ENCODE results near the gene PTP4A2.
"Not testable (repeated sequence)": the region's sequence is repeated elsewhere in the genome, so short reads cannot be mapped to it uniquely, and the experiment has no call there.

PTP4A2 gene

GRCh38 chr1:31949862-31950261 is 11.7 kb upstream of the PTP4A2 start:
- DNase-seq (ENCODE audit: low spot score), result no peak

GRCh38 chr1:31945677-31946076 is 7.5 kb upstream of the PTP4A2 start:
- not testable (repeated sequence) for DNase-seq (ENCODE audit: low spot score)

- DNase-seq (ENCODE audit: low spot score), result peak; percentile 49
Measured at GRCh38 chr1:31944205-31945089, 6.3 kb upstream of the PTP4A2 start.

- DNase-seq (ENCODE audit: low spot score), result no peak
Measured at GRCh38 chr1:31943546-31944184, 5.5 kb upstream of the PTP4A2 start.

GRCh38 chr1:31942061-31942460 is 3.9 kb upstream of the PTP4A2 start:
- DNase-seq (ENCODE audit: low spot score), result not testable (repeated sequence)

GRCh38 chr1:31939484-31940329 is 1.5 kb upstream of the PTP4A2 start:
- DNase-seq (ENCODE audit: low spot score), result no peak

GRCh38 chr1:31937300-31938183 is 626 bp downstream of the PTP4A2 start:
- DNase-seq (ENCODE audit: low spot score), result peak; percentile 83

GRCh38 chr1:31936981-31937299 is 1.2 kb downstream of the PTP4A2 start:
- no peak for DNase-seq (ENCODE audit: low spot score)

- DNase-seq (ENCODE audit: low spot score), result peak; percentile 75
Measured at GRCh38 chr1:31936278-31936980, 1.7 kb downstream of the PTP4A2 start.

- DNase-seq (ENCODE audit: low spot score), result peak; percentile 41
Measured at GRCh38 chr1:31934706-31935629, 3.2 kb downstream of the PTP4A2 start.

GRCh38 chr1:31932491-31933316 is 5.5 kb downstream of the PTP4A2 start:
- no peak for DNase-seq (ENCODE audit: low spot score)

GRCh38 chr1:31931593-31932225 is 6.5 kb downstream of the PTP4A2 start:
- peak; percentile 74 for DNase-seq (ENCODE audit: low spot score)

- peak; percentile 34 for DNase-seq (ENCODE audit: low spot score)
Measured at GRCh38 chr1:31930836-31931592, 7.2 kb downstream of the PTP4A2 start.

- no peak for DNase-seq (ENCODE audit: low spot score)
Measured at GRCh38 chr1:31927661-31927980, 10.5 kb downstream of the PTP4A2 start.

GRCh38 chr1:31926853-31927660 is 11.1 kb downstream of the PTP4A2 start:
- peak; percentile 90 for DNase-seq (ENCODE audit: low spot score)

GRCh38 chr1:31926252-31926651 is 11.9 kb downstream of the PTP4A2 start:
- no peak for DNase-seq (ENCODE audit: low spot score)

- not testable (repeated sequence) for DNase-seq (ENCODE audit: low spot score)
Measured at GRCh38 chr1:31925824-31926223, 12.3 kb downstream of the PTP4A2 start.

Data from pons (tissue), 1 donor.